Endothelial cell (in vitro differentiated cells): ENCODE results near the gene TEAD3. TPM values are rescaled to one million over a fixed set of nuclear protein-coding genes. Genes with fewer than 3 reads are reported as not detected.

Experiments
- DNase-seq: peaks from one replicate; pipeline ENCODE4 v3.0.0; 2021; ENCODE audit warnings: low spot score
- H3K27ac Mint-ChIP-seq: one replicate; pipeline ENCODE4 v1.8.0; 2021; ENCODE audit warnings: mixed read lengths, inconsistent platforms; ENCODE audit not compliant: unreplicated experiment
- H3K27me3 Mint-ChIP-seq: one replicate; pipeline ENCODE4 v1.8.0; 2021; ENCODE audit warnings: mild to moderate bottlenecking, moderate library complexity, mixed read lengths, inconsistent platforms; ENCODE audit not compliant: unreplicated experiment
- H3K36me3 Mint-ChIP-seq: one replicate; pipeline ENCODE4 v1.8.0; 2021; ENCODE audit warnings: mild to moderate bottlenecking, low read depth, mixed read lengths, inconsistent platforms; ENCODE audit not compliant: unreplicated experiment
- H3K4me1 Mint-ChIP-seq: one replicate; pipeline ENCODE4 v1.8.0; 2021; ENCODE audit warnings: mild to moderate bottlenecking, mixed read lengths, inconsistent platforms; ENCODE audit not compliant: unreplicated experiment
- H3K4me3 Mint-ChIP-seq: one replicate; pipeline ENCODE4 v1.8.0; 2021; ENCODE audit warnings: mild to moderate bottlenecking, mixed read lengths, inconsistent platforms; ENCODE audit not compliant: unreplicated experiment
- H3K9me3 Mint-ChIP-seq: one replicate; pipeline ENCODE4 v1.8.0; 2021; ENCODE audit warnings: mixed read lengths, inconsistent platforms; ENCODE audit not compliant: unreplicated experiment
- total RNA-seq: library from RNA; stranded (reverse); fragmentation: NEBNext Ultra II Directional; extraction: Animal tissue kit (Norgen Biotek cat#: 25700); gene quantifications from one replicate; pipeline ENCODE4 v1.2.1, GENCODE V29; 2021; ENCODE audit not compliant: unreplicated experiment
- TF ChIP-seq, protein P1 (sequence below): fragments of 200-600 bp; sonication (generic); IDR thresholded peaks from one replicate; pipeline ENCODE4 v1.5.0; 2021; ENCODE audit warnings: antibody characterized with exemption; ENCODE audit not compliant: unreplicated experiment

The TEAD3 gene
- total RNA-seq, 1 donor from 2014 or later, result 6.3 TPM

DNA sequence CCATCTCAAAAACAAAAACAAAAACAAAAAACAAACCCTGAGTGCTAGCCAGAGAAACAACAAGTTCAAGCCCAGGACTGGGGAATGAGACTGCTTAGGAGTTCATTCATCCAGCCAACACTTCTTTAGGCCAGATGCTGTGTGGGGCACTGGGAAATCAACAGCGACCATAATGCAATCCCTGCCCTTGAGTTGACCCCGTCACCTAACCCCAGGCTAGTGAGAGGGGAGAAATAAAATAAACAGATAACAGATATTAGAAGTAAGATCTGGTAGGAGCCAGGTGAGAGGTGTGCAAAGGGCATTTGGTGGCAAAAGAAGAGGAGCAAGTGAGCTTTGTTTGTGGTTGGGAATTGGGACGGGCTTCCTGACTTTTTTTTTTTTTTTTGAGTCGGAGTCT lies 33.6 kb downstream of the TEAD3 start:
- peaks cover 27% of the 10 kb centered on the region for H3K36me3 Mint-ChIP-seq
- no peak overlapping the region for H3K4me3 Mint-ChIP-seq
- no peaks in the 10 kb centered on the region for H3K9me3 Mint-ChIP-seq

DNA sequence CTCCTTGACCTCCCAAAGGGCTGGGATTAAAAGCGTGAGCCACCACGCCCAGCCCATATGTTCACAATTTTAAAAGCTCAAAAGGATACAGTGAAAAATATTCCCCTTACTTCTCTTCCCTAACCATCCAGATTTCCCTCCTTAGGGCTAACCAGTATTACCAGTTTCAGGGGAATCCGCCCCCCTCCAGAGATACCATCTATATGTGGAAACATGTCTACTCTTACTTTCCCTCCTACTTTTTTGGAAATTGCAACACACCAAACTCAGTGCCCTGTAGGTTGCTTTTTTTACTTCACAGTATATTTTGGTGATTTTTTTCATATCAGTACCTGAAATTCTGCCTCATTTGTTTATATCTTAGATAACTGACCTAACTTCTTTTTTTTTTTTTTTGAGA lies 35.6 kb downstream of the TEAD3 start:
- Mint-ChIP-seq H3K4me1 (no peaks in the 10 kb centered on the region), H3K9me3 (no peaks in the 10 kb centered on the region), H3K36me3 (peaks cover 29% of the 10 kb centered on the region), H3K27ac (peak overlapping the region; percentile 67), H3K4me3 (peak overlapping the region; percentile 73), H3K27me3 (peaks cover 2% of the 10 kb centered on the region)
- TF ChIP-seq, protein P1, sequence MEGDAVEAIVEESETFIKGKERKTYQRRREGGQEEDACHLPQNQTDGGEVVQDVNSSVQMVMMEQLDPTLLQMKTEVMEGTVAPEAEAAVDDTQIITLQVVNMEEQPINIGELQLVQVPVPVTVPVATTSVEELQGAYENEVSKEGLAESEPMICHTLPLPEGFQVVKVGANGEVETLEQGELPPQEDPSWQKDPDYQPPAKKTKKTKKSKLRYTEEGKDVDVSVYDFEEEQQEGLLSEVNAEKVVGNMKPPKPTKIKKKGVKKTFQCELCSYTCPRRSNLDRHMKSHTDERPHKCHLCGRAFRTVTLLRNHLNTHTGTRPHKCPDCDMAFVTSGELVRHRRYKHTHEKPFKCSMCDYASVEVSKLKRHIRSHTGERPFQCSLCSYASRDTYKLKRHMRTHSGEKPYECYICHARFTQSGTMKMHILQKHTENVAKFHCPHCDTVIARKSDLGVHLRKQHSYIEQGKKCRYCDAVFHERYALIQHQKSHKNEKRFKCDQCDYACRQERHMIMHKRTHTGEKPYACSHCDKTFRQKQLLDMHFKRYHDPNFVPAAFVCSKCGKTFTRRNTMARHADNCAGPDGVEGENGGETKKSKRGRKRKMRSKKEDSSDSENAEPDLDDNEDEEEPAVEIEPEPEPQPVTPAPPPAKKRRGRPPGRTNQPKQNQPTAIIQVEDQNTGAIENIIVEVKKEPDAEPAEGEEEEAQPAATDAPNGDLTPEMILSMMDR, result no peak
- no peak for DNase-seq

More for the DNA sequence above, 33.6 kb downstream of the TEAD3 start:
- Mint-ChIP-seq H3K27ac (no peak overlapping the region), H3K27me3 (peaks cover 2% of the 10 kb centered on the region), H3K4me1 (peaks cover 5% of the 10 kb centered on the region)
- TF ChIP-seq, protein P1, result no peak
- no peak for DNase-seq

DNA sequence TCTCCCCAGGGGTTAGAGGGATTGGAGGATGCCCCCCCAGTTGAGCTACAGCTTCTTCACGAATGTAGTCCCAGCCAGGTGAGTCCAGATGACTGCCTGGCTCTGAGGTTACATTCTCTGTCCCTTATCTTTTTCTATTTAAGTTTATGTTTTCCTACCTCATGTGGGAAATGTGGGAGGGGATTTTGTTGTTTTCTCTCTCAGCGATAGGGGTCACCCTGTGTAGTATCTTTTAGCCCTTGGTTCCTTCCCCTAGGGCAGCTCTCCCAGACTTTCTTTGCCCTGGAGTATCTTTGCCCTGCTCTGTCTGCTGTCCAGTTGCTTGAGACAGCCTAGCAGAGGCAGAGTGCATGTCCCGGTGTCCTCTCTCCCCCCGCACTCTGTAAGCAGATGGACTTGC lies 39.0 kb downstream of the TEAD3 start:
- TF ChIP-seq, protein P1, result no peak
- Mint-ChIP-seq H3K4me3 (no peak overlapping the region), H3K9me3 (no peaks in the 10 kb centered on the region), H3K27me3 (peaks cover 2% of the 10 kb centered on the region), H3K27ac (no peak overlapping the region), H3K36me3 (peaks cover 31% of the 10 kb centered on the region), H3K4me1 (peaks cover 13% of the 10 kb centered on the region)
- no peak for DNase-seq

DNA sequence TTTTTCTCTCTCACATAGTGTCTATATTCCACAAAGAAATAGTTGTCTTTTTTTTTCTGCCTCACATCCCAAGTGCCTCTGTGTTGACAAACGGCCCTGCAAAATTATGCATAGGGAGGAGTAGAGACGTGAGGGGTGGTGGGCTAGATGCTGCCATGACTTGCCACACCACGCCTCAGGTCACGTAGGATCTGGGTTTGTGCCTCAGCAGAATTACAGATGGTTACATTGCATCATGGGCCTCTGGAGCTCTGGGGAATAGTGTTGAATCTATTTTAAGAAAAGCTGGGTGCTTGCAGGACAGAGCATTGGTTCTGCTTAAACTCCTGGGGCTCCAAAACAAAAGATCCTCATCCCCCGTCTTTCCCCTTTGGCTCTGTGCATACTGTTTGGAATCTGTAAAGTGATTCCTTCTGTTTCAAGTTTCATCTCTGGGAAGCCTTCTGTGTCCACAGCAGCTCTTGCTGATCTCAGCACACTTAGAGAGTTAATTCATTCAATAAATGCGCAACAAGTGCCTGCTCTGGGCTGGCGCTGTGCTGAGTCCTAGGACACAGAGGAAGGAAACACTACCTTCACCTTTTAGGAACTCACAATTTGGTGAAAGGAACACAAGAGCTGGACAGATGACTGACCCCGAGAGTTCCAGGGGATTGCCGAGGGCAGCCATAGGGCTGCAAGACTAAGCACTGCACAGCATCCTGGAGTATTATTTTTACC lies 42.3 kb downstream of the TEAD3 start:
- Mint-ChIP-seq H3K36me3 (peaks cover 23% of the 10 kb centered on the region), H3K9me3 (no peaks in the 10 kb centered on the region), H3K27ac (no peak overlapping the region), H3K4me1 (peaks cover 25% of the 10 kb centered on the region), H3K27me3 (peaks cover 4% of the 10 kb centered on the region), H3K4me3 (peak overlapping the region; percentile 4)
- DNase-seq, result no peak
- TF ChIP-seq, protein P1, result no peak

DNA sequence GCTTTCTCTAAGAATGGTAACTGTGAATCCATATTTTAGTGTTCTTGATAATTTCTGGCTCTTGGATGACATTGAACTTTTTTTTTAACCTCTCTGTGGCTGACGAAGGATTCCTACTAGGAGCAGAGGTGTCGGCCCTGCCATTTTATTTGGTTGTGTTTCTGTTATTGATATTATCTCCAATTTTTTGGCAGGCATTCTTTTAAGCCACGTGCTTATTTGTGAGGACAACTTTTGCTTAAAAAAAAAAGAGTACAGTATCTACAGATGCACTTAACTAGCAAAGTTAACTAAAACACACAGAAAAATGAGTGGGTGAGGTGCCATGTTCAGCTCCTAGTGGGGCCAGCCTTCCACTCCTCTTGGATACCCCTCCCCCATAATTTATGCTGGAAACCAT lies 43.6 kb downstream of the TEAD3 start:
- Mint-ChIP-seq H3K36me3 (peaks cover 17% of the 10 kb centered on the region), H3K4me3 (peak overlapping the region; percentile 90), H3K27ac (peak overlapping the region; percentile 15), H3K27me3 (peaks cover 2% of the 10 kb centered on the region), H3K4me1 (peaks cover 25% of the 10 kb centered on the region), H3K9me3 (no peaks in the 10 kb centered on the region)
- TF ChIP-seq, protein P1, result no peak
- no peak for DNase-seq
